ENCODE data around the gene ERBB4. TPM values are rescaled to one million over a fixed set of nuclear protein-coding genes. Genes with fewer than 3 reads are reported as not detected.

The ERBB4 gene
- total RNA-seq, 4 donors from 2014 or later = 1.6 to 5.7 (median 3.5) TPM

DNA sequence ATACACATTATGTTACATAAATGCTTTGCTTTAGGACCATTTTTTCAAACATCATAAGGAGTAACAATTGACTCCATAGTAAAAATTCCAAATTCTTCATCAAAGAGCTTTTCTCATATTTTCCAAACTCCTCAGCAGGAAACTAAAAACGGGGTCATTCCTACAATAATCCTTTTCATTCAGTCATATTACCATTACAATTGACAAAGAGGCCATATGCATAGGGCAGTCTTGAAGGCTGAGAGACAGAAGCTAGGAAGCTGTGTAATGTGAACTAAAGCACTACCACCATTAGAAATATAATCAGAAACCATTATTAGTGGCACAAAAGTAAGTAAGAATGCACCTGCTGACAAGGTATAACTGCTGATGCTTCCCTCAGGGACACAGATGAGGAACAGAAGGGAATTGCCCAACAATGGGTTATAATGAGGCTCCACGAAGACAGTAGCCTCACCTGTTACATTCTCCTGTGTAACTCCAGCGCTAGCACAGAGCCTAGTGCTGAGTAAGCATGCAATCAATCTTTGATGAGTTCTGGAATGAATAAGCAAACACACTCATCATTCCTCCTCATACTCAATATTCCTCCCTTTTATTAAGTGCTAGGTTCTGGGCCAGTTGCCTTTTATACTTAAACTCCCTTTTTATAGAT, 1039.9 kb downstream of the ERBB4 start:
- TF ChIP-seq, protein P1, sequence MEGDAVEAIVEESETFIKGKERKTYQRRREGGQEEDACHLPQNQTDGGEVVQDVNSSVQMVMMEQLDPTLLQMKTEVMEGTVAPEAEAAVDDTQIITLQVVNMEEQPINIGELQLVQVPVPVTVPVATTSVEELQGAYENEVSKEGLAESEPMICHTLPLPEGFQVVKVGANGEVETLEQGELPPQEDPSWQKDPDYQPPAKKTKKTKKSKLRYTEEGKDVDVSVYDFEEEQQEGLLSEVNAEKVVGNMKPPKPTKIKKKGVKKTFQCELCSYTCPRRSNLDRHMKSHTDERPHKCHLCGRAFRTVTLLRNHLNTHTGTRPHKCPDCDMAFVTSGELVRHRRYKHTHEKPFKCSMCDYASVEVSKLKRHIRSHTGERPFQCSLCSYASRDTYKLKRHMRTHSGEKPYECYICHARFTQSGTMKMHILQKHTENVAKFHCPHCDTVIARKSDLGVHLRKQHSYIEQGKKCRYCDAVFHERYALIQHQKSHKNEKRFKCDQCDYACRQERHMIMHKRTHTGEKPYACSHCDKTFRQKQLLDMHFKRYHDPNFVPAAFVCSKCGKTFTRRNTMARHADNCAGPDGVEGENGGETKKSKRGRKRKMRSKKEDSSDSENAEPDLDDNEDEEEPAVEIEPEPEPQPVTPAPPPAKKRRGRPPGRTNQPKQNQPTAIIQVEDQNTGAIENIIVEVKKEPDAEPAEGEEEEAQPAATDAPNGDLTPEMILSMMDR (IDR thresholded peaks at IDR 0.05 in 4 of 5, conservative IDR thresholded peaks at IDR 0.05 in 1 of 5) = no peak
- TF ChIP-seq POLR2A (IDR thresholded peaks at IDR 0.05) = no peak
- in situ Hi-C loops (cut with MboI; ENCODE audit: low sequenced_read_pairs in 4 of 4) = no loop called here

DNA sequence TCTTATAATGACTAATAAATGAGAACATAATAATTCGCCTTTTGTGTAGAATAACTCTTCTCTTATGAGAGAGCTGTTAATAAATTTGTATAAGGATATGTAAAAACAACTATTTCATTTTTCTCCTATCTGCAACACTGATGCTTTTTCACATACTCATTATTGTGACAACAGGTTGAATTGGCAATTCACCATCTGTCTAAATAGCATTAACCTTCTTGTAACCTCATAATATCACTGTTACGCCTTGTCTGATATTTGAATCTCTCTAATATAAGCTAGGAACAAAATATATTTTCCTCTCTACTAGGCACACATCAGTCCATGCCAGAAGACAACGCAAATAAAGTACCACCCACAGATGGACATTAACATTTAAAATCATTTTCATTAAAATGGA, 1043.3 kb downstream of the ERBB4 start:
- Histone ChIP-seq H3K9me3 (no peaks in the 10 kb centered on the region), H3K27me3 (no peaks in the 10 kb centered on the region), H3K36me3 (no peaks in the 10 kb centered on the region), H3K4me3 (no peak overlapping the region), H3K27ac (no peak overlapping the region), H3K4me1 (no peaks in the 10 kb centered on the region)
- DNase-seq (no peak), ATAC-seq (no peak)
- no peak for TF ChIP-seq POLR2A (IDR thresholded peaks at IDR 0.05)
- TF ChIP-seq, protein P1 (IDR thresholded peaks at IDR 0.05 in 4 of 5, conservative IDR thresholded peaks at IDR 0.05 in 1 of 5) = no peak
- in situ Hi-C loops (cut with MboI; ENCODE audit: low sequenced_read_pairs in 4 of 4) = no loop called here
- intact Hi-C loops (cut with DNase I; ENCODE audit: low total_unique reads) = no loop called here

More for the DNA sequence above, 1039.9 kb downstream of the ERBB4 start:
- Histone ChIP-seq H3K4me3 (no peak overlapping the region), H3K27me3 (no peaks in the 10 kb centered on the region), H3K27ac (no peak overlapping the region), H3K9me3 (no peaks in the 10 kb centered on the region), H3K36me3 (no peaks in the 10 kb centered on the region), H3K4me1 (no peaks in the 10 kb centered on the region)
- intact Hi-C loops (cut with DNase I; ENCODE audit: low total_unique reads) = no loop called here
- DNase-seq (no peak), ATAC-seq (no peak)

DNA sequence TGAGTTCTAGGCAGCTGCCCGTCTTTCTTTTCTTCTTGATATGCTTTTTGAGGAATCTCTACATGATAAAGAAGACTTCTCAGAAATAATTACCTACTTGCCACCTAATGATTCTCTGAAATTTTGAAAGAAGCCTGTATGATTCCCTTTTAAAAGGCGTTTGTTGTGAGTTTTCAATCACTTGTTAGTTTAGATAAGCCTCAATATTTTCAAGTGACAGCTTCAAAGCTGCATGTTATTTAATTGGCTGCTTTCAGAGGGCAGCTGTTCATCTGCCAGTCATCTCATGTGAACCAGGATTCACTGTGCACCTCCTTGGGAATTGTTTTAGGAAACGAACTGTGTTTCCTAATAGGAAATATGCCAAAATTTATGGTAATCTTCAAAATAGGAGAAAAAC, 1044.1 kb downstream of the ERBB4 start:
- no peak for DNase-seq
- H3K36me3 ChIP-seq = no peaks in the 10 kb centered on the region
- TF ChIP-seq, protein P1 (IDR thresholded peaks at IDR 0.05 in 4 of 5, conservative IDR thresholded peaks at IDR 0.05 in 1 of 5) = no peak
- no peak for TF ChIP-seq POLR2A (IDR thresholded peaks at IDR 0.05)
- H3K4me3 ChIP-seq = no peak overlapping the region
- no peak overlapping the region for H3K27ac ChIP-seq
- no peaks in the 10 kb centered on the region for H3K4me1 ChIP-seq
- H3K27me3 ChIP-seq = no peaks in the 10 kb centered on the region
- H3K9me3 ChIP-seq = no peaks in the 10 kb centered on the region
- in situ Hi-C loops (cut with MboI; ENCODE audit: low sequenced_read_pairs in 4 of 4) (no loop called here), intact Hi-C loops (cut with DNase I; ENCODE audit: low total_unique reads) (no loop called here)
- no peak for ATAC-seq

DNA sequence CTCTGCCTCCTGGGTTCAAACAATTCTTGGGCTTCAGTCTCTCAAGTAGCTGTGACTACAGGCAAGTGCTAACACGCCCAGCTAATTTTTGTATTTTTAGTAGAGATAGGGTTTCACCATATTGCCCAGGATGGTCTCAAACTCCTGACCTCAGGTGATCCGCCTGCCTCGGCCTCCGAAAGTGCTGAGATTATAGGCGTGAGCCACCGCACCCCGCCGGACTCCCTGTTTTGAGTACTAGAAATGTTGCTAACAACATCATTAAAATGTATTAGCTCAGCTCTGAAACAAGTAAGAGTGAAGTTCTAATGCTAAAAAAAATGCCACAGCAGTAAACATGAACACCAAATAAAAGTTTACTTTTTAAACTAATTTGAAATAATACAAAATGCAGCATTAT, 1044.5 kb downstream of the ERBB4 start:
- ATAC-seq = no peak
- H3K4me1 ChIP-seq = no peaks in the 10 kb centered on the region
- in situ Hi-C loops (cut with MboI; ENCODE audit: low sequenced_read_pairs in 4 of 4) = no loop called here
- no peak overlapping the region for H3K27ac ChIP-seq
- no peak for DNase-seq
- TF ChIP-seq, protein P1 (IDR thresholded peaks at IDR 0.05 in 4 of 5, conservative IDR thresholded peaks at IDR 0.05 in 1 of 5) = no peak
- TF ChIP-seq POLR2A (IDR thresholded peaks at IDR 0.05) = no peak
- no peaks in the 10 kb centered on the region for H3K9me3 ChIP-seq
- H3K4me3 ChIP-seq = no peak overlapping the region
- no peaks in the 10 kb centered on the region for H3K36me3 ChIP-seq
- intact Hi-C loops (cut with DNase I; ENCODE audit: low total_unique reads) = no loop called here
- H3K27me3 ChIP-seq = no peaks in the 10 kb centered on the region

DNA sequence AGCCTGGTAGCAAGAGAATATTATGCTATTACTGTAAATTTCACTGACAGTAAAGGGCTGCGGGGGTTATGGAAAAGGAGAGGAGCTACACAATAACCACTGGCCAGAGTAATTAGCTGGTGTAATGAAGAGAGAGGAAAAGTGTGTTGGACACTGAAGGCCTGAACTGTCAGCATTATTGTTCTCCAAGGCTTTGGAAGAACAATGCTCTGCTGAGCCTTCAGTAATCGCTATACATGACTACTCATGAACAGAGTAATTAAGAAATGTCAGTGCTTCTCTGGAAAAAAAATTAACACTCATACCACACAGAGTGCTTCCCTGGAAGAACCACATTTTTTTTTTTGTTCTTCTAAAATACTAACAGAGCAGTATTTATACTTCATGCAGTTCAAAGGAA, 1050.9 kb downstream of the ERBB4 start:
- ATAC-seq (no peak), DNase-seq (no peak)
- H3K27me3 ChIP-seq = no peaks in the 10 kb centered on the region
- in situ Hi-C loops (cut with MboI; ENCODE audit: low sequenced_read_pairs in 4 of 4) = no loop called here
- H3K27ac ChIP-seq = no peak overlapping the region
- H3K9me3 ChIP-seq = no peaks in the 10 kb centered on the region
- H3K36me3 ChIP-seq = no peaks in the 10 kb centered on the region
- intact Hi-C loops (cut with DNase I; ENCODE audit: low total_unique reads) = no loop called here
- TF ChIP-seq, protein P1 (IDR thresholded peaks at IDR 0.05 in 4 of 5, conservative IDR thresholded peaks at IDR 0.05 in 1 of 5) = no peak
- TF ChIP-seq POLR2A (IDR thresholded peaks at IDR 0.05) = no peak
- no peak overlapping the region for H3K4me3 ChIP-seq
- H3K4me1 ChIP-seq = no peaks in the 10 kb centered on the region

All from gastrocnemius medialis (tissue), 4 donors.